Transverse colon (tissue), 4 donors: ENCODE data around the gene ABCA12. TPM values are rescaled to one million over a fixed set of nuclear protein-coding genes. Genes with fewer than 3 reads are reported as not detected.

Source experiments
- DNase-seq: peaks from one replicate; pipeline ENCODE4 v3.0.0-alpha.2; 2019
- H3K27ac ChIP-seq, 4 donors: fragments of 200-600 bp; sonication (generic); 2 replicates each; pipeline ENCODE4 v1.5.1; 2016 to 2018; ENCODE audit warnings: inconsistent platforms in 4 of 4
- H3K27me3 ChIP-seq: fragments of 200-600 bp; sonication (generic); 2 replicates; pipeline ENCODE4 v1.5.1; 2017; ENCODE audit warnings: inconsistent platforms
- H3K36me3 ChIP-seq, 4 donors: fragments of 200-600 bp; sonication (generic); 2 replicates each; pipeline ENCODE4 v1.5.1; 2017 to 2019; ENCODE audit warnings: inconsistent platforms in 4 of 4
- H3K4me1 ChIP-seq, 4 donors: fragments of 200-600 bp; sonication (generic); 2 replicates each; pipeline ENCODE4 v1.5.1; 2017 to 2020; ENCODE audit warnings: inconsistent platforms in 4 of 4
- H3K4me3 ChIP-seq, 4 donors: fragments of 200-600 bp; sonication (generic); 1 replicate in 1 of 4; 2 replicates in 3 of 4; pipeline versions ENCODE4 v1.5.1 to v1.6.1; 2017 to 2019; ENCODE audit warnings: inconsistent platforms in 4 of 4
- H3K9me3 ChIP-seq, 2 donors: fragments of 200-600 bp; sonication (generic); 2 replicates each; pipeline ENCODE4 v1.5.1; 2017 to 2019; ENCODE audit warnings: inconsistent platforms in 2 of 2
- EP300 ChIP-seq: sonication (generic); formaldehyde crosslinking; IDR thresholded peaks from one replicate; pipeline ENCODE4 v1.6.1; 2017; ENCODE audit warnings: antibody characterized with exemption, low read depth
- POLR2A ChIP-seq: fragments of 450-650 bp; IDR thresholded peaks from one replicate; pipeline ENCODE4 v1.6.1; 2016; ENCODE audit warnings: antibody characterized with exemption, mild to moderate bottlenecking, moderate library complexity
- POLR2AphosphoS5 ChIP-seq, 3 donors: sonication (generic); formaldehyde crosslinking; IDR thresholded peaks; one replicate each; pipeline ENCODE4 v1.6.1; 2016; ENCODE audit warnings: antibody characterized with exemption in 3 of 3
- WGBS, 2 donors: methylation state at CpG; one replicate each; pipeline ENCODE4 v1.1.5; 2018; ENCODE audit warnings: low coverage in 1 of 2; 5-methylcytosine and 5-hydroxymethylcytosine counted together
- in situ Hi-C, 4 donors: fragments of 200-750 bp; cut with MboI; loops; one replicate each; pipeline versions ENCODE4 v1.15.0 to v1.15.1; 2017; ENCODE audit warnings: low sequenced_read_pairs in 3 of 4, low pct_ligation_motif_present in 1 of 4, low pct_unique_long_range_greater_than_20kb in 1 of 4
- intact Hi-C: fragments of 100-400 bp; cut with DNase I; formaldehyde crosslinking; loops from one replicate; pipeline ENCODE4 v1.15.1; 2023; ENCODE audit warnings: low total_unique reads
- total RNA-seq, 4 donors: library from RNA; depleted of rRNA; stranded (reverse); fragments of >200 nt; gene quantifications; one replicate each; pipeline ENCODE4 v1.1.0, GENCODE V29; 2016
- TF ChIP-seq, protein P1 (sequence below), 5 experiments: fragments of 200-600 bp in 3 of 5; fragments of 450-650 bp in 2 of 5; sonication (generic) in 3 of 5; IDR thresholded peaks; 1 replicate in 2 of 5; 2 replicates in 3 of 5; pipeline ENCODE4 v1.5.1; 2016 to 2017; ENCODE audit warnings: antibody characterized with exemption in 5 of 5, inconsistent platforms in 3 of 5, mild to moderate bottlenecking in 2 of 5, moderate library complexity in 1 of 5

The ABCA12 gene
- total RNA-seq, 4 donors from 2014 or later, result 0.14 to 0.16 TPM; not detected in 2

- in situ Hi-C loops, result no loop called here
- no peaks in the 10 kb centered on the region for H3K36me3 ChIP-seq
- TF ChIP-seq, protein P1, sequence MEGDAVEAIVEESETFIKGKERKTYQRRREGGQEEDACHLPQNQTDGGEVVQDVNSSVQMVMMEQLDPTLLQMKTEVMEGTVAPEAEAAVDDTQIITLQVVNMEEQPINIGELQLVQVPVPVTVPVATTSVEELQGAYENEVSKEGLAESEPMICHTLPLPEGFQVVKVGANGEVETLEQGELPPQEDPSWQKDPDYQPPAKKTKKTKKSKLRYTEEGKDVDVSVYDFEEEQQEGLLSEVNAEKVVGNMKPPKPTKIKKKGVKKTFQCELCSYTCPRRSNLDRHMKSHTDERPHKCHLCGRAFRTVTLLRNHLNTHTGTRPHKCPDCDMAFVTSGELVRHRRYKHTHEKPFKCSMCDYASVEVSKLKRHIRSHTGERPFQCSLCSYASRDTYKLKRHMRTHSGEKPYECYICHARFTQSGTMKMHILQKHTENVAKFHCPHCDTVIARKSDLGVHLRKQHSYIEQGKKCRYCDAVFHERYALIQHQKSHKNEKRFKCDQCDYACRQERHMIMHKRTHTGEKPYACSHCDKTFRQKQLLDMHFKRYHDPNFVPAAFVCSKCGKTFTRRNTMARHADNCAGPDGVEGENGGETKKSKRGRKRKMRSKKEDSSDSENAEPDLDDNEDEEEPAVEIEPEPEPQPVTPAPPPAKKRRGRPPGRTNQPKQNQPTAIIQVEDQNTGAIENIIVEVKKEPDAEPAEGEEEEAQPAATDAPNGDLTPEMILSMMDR (IDR thresholded peaks at IDR 0.05), result no peak
- TF ChIP-seq POLR2AphosphoS5 (IDR thresholded peaks at IDR 0.05) (no peak), EP300 (no peak), POLR2A (no peak)
- no peaks in the 10 kb centered on the region for H3K4me1 ChIP-seq
- intact Hi-C loops, result no loop called here
- H3K9me3 ChIP-seq, result no peaks in the 10 kb centered on the region
- 70% methylated on average over 5 of the region's 5 CpGs; no CpG with 5 or more reads in 1 of the 2 donors for WGBS, 2 donors
- no peaks in the 10 kb centered on the region for H3K27me3 ChIP-seq
- no peak for DNase-seq
- no peak overlapping the region for H3K27ac ChIP-seq
- H3K4me3 ChIP-seq, result no peak overlapping the region
These were observed 31.0 kb downstream of the ABCA12 start for GRCh38 chr2:215107216-215108056.

DNA sequence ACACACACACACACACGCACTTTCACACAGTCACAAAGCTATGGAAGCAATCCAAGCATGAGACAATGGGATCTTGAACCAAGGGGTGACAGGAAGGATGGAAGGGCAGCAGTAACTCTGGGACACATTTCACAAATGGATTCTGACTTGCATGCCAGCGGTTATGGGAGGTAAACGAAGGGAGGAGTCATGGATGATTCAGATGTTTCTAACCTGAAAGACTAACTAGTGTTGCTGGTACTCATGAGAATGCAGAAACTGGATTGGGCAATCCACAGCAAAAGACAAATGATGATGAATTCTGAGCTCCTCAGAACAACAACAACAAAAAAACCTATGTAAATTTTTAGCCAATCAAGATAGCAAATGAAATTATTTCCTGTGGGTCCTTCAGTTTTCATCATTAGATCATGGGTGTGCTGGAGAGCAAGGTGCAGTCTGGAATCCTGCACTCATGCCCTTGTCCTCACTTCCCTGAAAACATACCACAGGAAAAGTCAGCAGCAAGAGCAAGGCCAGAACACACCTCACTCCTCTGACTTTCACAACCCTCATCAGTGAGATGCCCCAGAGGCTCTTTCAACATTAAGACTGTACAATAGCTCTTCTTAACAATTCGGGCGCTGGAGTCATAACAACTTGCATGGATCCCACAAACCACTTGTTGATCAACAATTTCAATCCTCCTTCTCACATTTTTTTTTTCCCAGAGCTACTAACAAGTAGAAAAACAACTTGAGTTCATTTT lies 32.6 kb downstream of the ABCA12 start:
- TF ChIP-seq POLR2A (no peak), POLR2AphosphoS5 (IDR thresholded peaks at IDR 0.05) (no peak), EP300 (no peak)
- TF ChIP-seq, protein P1 (IDR thresholded peaks at IDR 0.05), result no peak
- Histone ChIP-seq H3K9me3 (no peaks in the 10 kb centered on the region), H3K4me1 (no peaks in the 10 kb centered on the region), H3K36me3 (no peaks in the 10 kb centered on the region), H3K27ac (no peak overlapping the region), H3K4me3 (no peak overlapping the region), H3K27me3 (no peaks in the 10 kb centered on the region)
- DNase-seq, result no peak
- intact Hi-C loops, result no loop called here
- 72 to 73% methylated on average over 5 of the region's 5 CpGs for WGBS, 2 donors
- in situ Hi-C loops, result no loop called here

DNA sequence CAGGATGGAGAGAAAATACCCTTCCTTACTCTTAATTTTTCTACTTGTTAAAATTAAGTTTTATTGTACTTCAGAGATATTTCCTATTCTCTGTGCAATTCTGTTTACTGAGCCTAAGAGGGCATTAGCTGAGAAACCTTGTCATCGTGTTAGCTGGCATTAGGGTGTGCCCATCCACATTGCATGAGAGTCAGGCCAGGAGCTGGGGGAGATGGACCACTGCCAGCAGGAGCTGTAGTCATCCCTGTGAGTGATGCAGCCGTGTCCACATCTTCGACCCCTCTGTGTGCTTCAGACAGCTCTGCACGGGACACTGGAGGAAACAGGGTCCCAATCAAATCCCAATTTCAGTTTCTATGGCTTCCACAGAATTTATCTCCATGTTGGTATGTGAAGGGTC lies 34.2 kb downstream of the ABCA12 start:
- in situ Hi-C loops, result no loop called here

DNA sequence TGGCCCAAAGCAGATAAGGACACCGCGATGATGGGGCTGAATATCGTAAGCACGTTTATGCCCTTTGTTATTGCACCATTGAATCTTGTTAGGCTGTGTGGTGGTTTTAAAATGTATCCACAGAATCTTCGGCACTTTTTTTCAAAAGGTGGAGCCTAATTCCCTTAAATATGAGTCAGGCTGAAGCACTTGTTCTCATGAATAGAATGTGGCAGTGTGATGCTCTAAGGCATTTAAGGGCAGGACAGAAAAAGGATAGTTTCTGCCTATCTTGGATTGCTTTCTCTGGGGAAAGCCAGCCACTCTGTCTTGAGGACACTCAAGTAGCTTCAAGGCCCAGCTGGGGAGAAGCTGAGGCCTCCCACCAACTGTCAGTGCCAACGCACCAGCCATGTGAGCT lies 39.6 kb downstream of the ABCA12 start:
- intact Hi-C loops (no loop called here), in situ Hi-C loops (no loop called here)
- WGBS, 2 donors, result 88 to 100% methylated on average over 1 to 6 of the region's 6 CpGs
- H3K36me3 ChIP-seq, result no peaks in the 10 kb centered on the region
- no peaks in the 10 kb centered on the region for H3K9me3 ChIP-seq
- TF ChIP-seq, protein P1 (IDR thresholded peaks at IDR 0.05), result no peak
- TF ChIP-seq POLR2AphosphoS5 (IDR thresholded peaks at IDR 0.05) (no peak), EP300 (no peak), POLR2A (no peak)
- no peak overlapping the region for H3K27ac ChIP-seq
- H3K4me3 ChIP-seq, result no peak overlapping the region
- no peaks in the 10 kb centered on the region for H3K27me3 ChIP-seq
- DNase-seq, result no peak
- H3K4me1 ChIP-seq, result no peaks in the 10 kb centered on the region

More for the DNA sequence above, 34.2 kb downstream of the ABCA12 start:
- H3K4me1 ChIP-seq, result no peaks in the 10 kb centered on the region
- 76% methylated on average over 4 of the region's 4 CpGs; no CpG with 5 or more reads in 1 of the 2 donors for WGBS, 2 donors
- H3K4me3 ChIP-seq, result no peak overlapping the region
- H3K27me3 ChIP-seq, result no peaks in the 10 kb centered on the region
- TF ChIP-seq POLR2A, result no peak
- H3K27ac ChIP-seq, result no peak overlapping the region
- intact Hi-C loops, result no loop called here
- H3K9me3 ChIP-seq, result no peaks in the 10 kb centered on the region
- no peak for DNase-seq
- H3K36me3 ChIP-seq, result no peaks in the 10 kb centered on the region
